Measurements from ENCODE around the gene GAL3ST1. TPM values are rescaled to one million over a fixed set of nuclear protein-coding genes. Genes with fewer than 3 reads are reported as not detected.

Gene GAL3ST1
- total RNA-seq, 1 donor from 2014 or later, result 8.8 TPM

- peaks cover 11% of the 10 kb centered on the region for H3K27me3 Mint-ChIP-seq (ENCODE audit: low read depth)
- peak; percentile 89 for DNase-seq (ENCODE audit: low read depth, low spot score)
- no peaks in the 10 kb centered on the region for H3K4me1 Mint-ChIP-seq
- H3K4me3 Mint-ChIP-seq, result no peak within 1 kb of the TSS
- H3K36me3 Mint-ChIP-seq (ENCODE audit: low read depth), result no peaks in the 10 kb centered on the region
- H3K9me3 Mint-ChIP-seq, result no peaks in the 10 kb centered on the region
- TF ChIP-seq CTCF (conservative IDR thresholded peaks at IDR 0.05), result no peak
- no peak within 1 kb of the TSS for H3K27ac Mint-ChIP-seq (ENCODE audit: unreplicated experiment)
Observed at GRCh38 chr22:30591588-30592359, 17.3 kb upstream of the GAL3ST1 start, which contains the start of gene PES1. TSS of gene PES1 (minus strand) at chr22:30591910. CDS start at chr22:30591833, 77 bp downstream.

- Mint-ChIP-seq H3K4me3 (no peak overlapping the region), H3K36me3 (ENCODE audit: low read depth) (no peaks in the 10 kb centered on the region), H3K27ac (ENCODE audit: unreplicated experiment) (no peak overlapping the region), H3K9me3 (no peaks in the 10 kb centered on the region), H3K4me1 (no peaks in the 10 kb centered on the region), H3K27me3 (ENCODE audit: low read depth) (peaks cover 11% of the 10 kb centered on the region)
- no peak for DNase-seq (ENCODE audit: low read depth, low spot score)
- TF ChIP-seq CTCF (conservative IDR thresholded peaks at IDR 0.05), result no peak
Observed at GRCh38 chr22:30591191-30591587, 16.7 kb upstream of the GAL3ST1 start.

GRCh38 chr22:30586414-30586813, 11.9 kb upstream of the GAL3ST1 start:
- no peaks in the 10 kb centered on the region for H3K36me3 Mint-ChIP-seq (ENCODE audit: low read depth)
- H3K27me3 Mint-ChIP-seq (ENCODE audit: low read depth), result no peaks in the 10 kb centered on the region

GRCh38 chr22:30584441-30584840, 10.0 kb upstream of the GAL3ST1 start:
- H3K36me3 Mint-ChIP-seq (ENCODE audit: low read depth), result no peaks in the 10 kb centered on the region
- TF ChIP-seq CTCF (conservative IDR thresholded peaks at IDR 0.05), result no peak
- DNase-seq (ENCODE audit: low read depth, low spot score), result no peak
- H3K27ac Mint-ChIP-seq (ENCODE audit: unreplicated experiment), result no peak overlapping the region
- H3K4me1 Mint-ChIP-seq, result peaks cover 11% of the 10 kb centered on the region
- H3K27me3 Mint-ChIP-seq (ENCODE audit: low read depth), result no peaks in the 10 kb centered on the region
- H3K4me3 Mint-ChIP-seq, result no peak overlapping the region
- no peaks in the 10 kb centered on the region for H3K9me3 Mint-ChIP-seq

More at GRCh38 chr22:30586414-30586813, 11.9 kb upstream of the GAL3ST1 start:
- DNase-seq (ENCODE audit: low read depth, low spot score), result no peak
- Mint-ChIP-seq H3K27ac (ENCODE audit: unreplicated experiment) (no peak overlapping the region), H3K4me3 (peak overlapping the region; percentile 27), H3K4me1 (peaks cover 11% of the 10 kb centered on the region), H3K9me3 (no peaks in the 10 kb centered on the region)
- no peak for TF ChIP-seq CTCF (conservative IDR thresholded peaks at IDR 0.05)

GRCh38 chr22:30582788-30583545, 8.5 kb upstream of the GAL3ST1 start:
- TF ChIP-seq CTCF (conservative IDR thresholded peaks at IDR 0.05), result no peak
- no peaks in the 10 kb centered on the region for H3K27me3 Mint-ChIP-seq (ENCODE audit: low read depth)
- H3K4me1 Mint-ChIP-seq, result peaks cover 11% of the 10 kb centered on the region
- no peaks in the 10 kb centered on the region for H3K9me3 Mint-ChIP-seq
- peaks cover 3% of the 10 kb centered on the region for H3K36me3 Mint-ChIP-seq (ENCODE audit: low read depth)
- peak; percentile 32 for DNase-seq (ENCODE audit: low read depth, low spot score)
- H3K4me3 Mint-ChIP-seq, result peak overlapping the region; percentile 20
- H3K27ac Mint-ChIP-seq (ENCODE audit: unreplicated experiment), result peak overlapping the region; percentile 93

Measured in neural crest cell (in vitro differentiated cells).